Smooth muscle cell (in vitro differentiated cells): ENCODE data around the gene CADPS2. TPM values are rescaled to one million over a fixed set of nuclear protein-coding genes. Genes with fewer than 3 reads are reported as not detected.

ENCODE experiments used
- DNase-seq: peaks from one replicate; lab custom pipeline; 2025; ENCODE audit not compliant: unreplicated experiment; lab: John Stamatoyannopoulos, UW
- H2AFZ ChIP-seq: fragments of 200-600 bp; sonication (generic); 2 replicates; pipeline ENCODE4 v1.6.0; 2016; ENCODE audit warnings: antibody characterized with exemption, low read depth, mild to moderate bottlenecking
- H3F3A ChIP-seq: fragments of 200-600 bp; sonication (generic); 2 replicates; pipeline ENCODE4 v1.6.0; 2017; ENCODE audit warnings: antibody characterized with exemption, low read depth
- H3K27ac ChIP-seq: fragments of 200-600 bp; sonication (generic); 2 replicates; pipeline ENCODE4 v1.5.1; 2016; ENCODE audit warnings: low read depth, mild to moderate bottlenecking
- H3K27me3 ChIP-seq: fragments of 200-600 bp; sonication (generic); 2 replicates; pipeline ENCODE4 v1.6.1; 2016; ENCODE audit warnings: low read depth, mild to moderate bottlenecking
- H3K36me3 ChIP-seq: fragments of 200-600 bp; sonication (generic); 2 replicates; pipeline ENCODE4 v1.5.1; 2016; ENCODE audit warnings: low read depth
- H3K4me1 ChIP-seq: fragments of 200-600 bp; sonication (generic); 2 replicates; pipeline ENCODE4 v1.5.1; 2016; ENCODE audit warnings: low read depth
- H3K4me2 ChIP-seq: fragments of 200-600 bp; sonication (generic); 2 replicates; pipeline ENCODE4 v1.6.0; 2016; ENCODE audit warnings: mild to moderate bottlenecking
- H3K4me3 ChIP-seq: fragments of 200-600 bp; sonication (generic); 2 replicates; pipeline ENCODE4 v1.5.1; 2016; ENCODE audit warnings: mild to moderate bottlenecking
- H3K79me2 ChIP-seq: fragments of 200-600 bp; sonication (generic); 2 replicates; pipeline ENCODE4 v1.6.0; 2016; ENCODE audit warnings: low read depth, mild to moderate bottlenecking
- H3K9ac ChIP-seq: fragments of 200-600 bp; sonication (generic); 2 replicates; pipeline ENCODE4 v1.6.0; 2016; ENCODE audit warnings: low read depth
- H3K9me3 ChIP-seq: fragments of 200-600 bp; sonication (generic); replicated peaks from 2 replicates; pipeline ENCODE4 v1.5.1; 2016; ENCODE audit warnings: low read depth
- H4K20me1 ChIP-seq: fragments of 200-600 bp; sonication (generic); 2 replicates; pipeline ENCODE4 v1.6.0; 2016; ENCODE audit warnings: low read depth
- CTCF ChIP-seq: fragments of 200-600 bp; sonication (generic); IDR thresholded peaks from 2 replicates; pipeline ENCODE4 v1.5.1; 2017; ENCODE audit warnings: borderline replicate concordance, mild to moderate bottlenecking, antibody characterized with exemption; ENCODE audit not compliant: insufficient read depth, poor library complexity, severe bottlenecking
- WGBS: methylation state at CpG from one replicate; pipeline ENCODE4 v1.1.7; 2016; ENCODE audit warnings: low lambda C conversion rate; 5-methylcytosine and 5-hydroxymethylcytosine counted together
- polyA plus RNA-seq: library from polyadenylated mRNA; unstranded; fragments of >200 nt; fragmentation: Nextera tagmentation; extraction: Ambion mirVana; gene quantifications from 2 replicates; pipeline ENCODE4 v1.2.1, GENCODE V29; 2016
- total RNA-seq: library from RNA; depleted of rRNA; stranded (reverse); fragments of >200 nt; gene quantifications from 2 replicates; pipeline ENCODE4 v1.2.3, GENCODE V29; 2014

CADPS2 gene
- total and polyA plus RNA-seq, 2 experiments from 2014 or later = 8.5 to 15.6 TPM

GRCh38 chr7:122633472-122633871, 252.8 kb downstream of the CADPS2 start:
- Histone ChIP-seq H4K20me1 (no peaks in the 10 kb centered on the region), H3F3A (no peaks in the 10 kb centered on the region), H3K79me2 (no peaks in the 10 kb centered on the region), H3K4me2 (no peak overlapping the region), H3K4me1 (no peaks in the 10 kb centered on the region), H2AFZ (no peak overlapping the region), H3K9me3 (no peaks in the 10 kb centered on the region), H3K4me3 (no peak overlapping the region), H3K36me3 (no peaks in the 10 kb centered on the region), H3K27ac (no peak overlapping the region), H3K9ac (no peak overlapping the region), H3K27me3 (no peaks in the 10 kb centered on the region)
- DNase-seq = no peak
- TF ChIP-seq CTCF = no peak
- WGBS = 93% methylated on average over 3 of the region's 3 CpGs

- Histone ChIP-seq H3K9ac (no peak overlapping the region), H2AFZ (no peak overlapping the region), H3F3A (no peaks in the 10 kb centered on the region), H3K27me3 (no peaks in the 10 kb centered on the region), H3K4me1 (no peaks in the 10 kb centered on the region), H3K9me3 (no peaks in the 10 kb centered on the region), H3K4me2 (no peak overlapping the region), H3K36me3 (no peaks in the 10 kb centered on the region), H4K20me1 (no peaks in the 10 kb centered on the region), H3K27ac (no peak overlapping the region), H3K4me3 (no peak overlapping the region), H3K79me2 (no peaks in the 10 kb centered on the region)
- no peak for DNase-seq
- TF ChIP-seq CTCF = no peak
Observed at GRCh38 chr7:122632238-122632637, 254.0 kb downstream of the CADPS2 start.

GRCh38 chr7:122629412-122629953, 256.8 kb downstream of the CADPS2 start:
- no peak overlapping the region for H3K9ac ChIP-seq
- no peaks in the 10 kb centered on the region for H3K36me3 ChIP-seq
- H2AFZ ChIP-seq = no peak overlapping the region
- H3K27me3 ChIP-seq = no peaks in the 10 kb centered on the region
- no peak for DNase-seq
- no peaks in the 10 kb centered on the region for H3K79me2 ChIP-seq
- H3F3A ChIP-seq = no peaks in the 10 kb centered on the region
- H3K9me3 ChIP-seq = no peaks in the 10 kb centered on the region
- H3K4me2 ChIP-seq = no peak overlapping the region
- H4K20me1 ChIP-seq = no peaks in the 10 kb centered on the region
- H3K4me1 ChIP-seq = no peaks in the 10 kb centered on the region
- no peak overlapping the region for H3K4me3 ChIP-seq
- no peak for TF ChIP-seq CTCF
- no peak overlapping the region for H3K27ac ChIP-seq

GRCh38 chr7:122628651-122629411, 257.4 kb downstream of the CADPS2 start:
- Histone ChIP-seq H3K4me1 (no peaks in the 10 kb centered on the region), H3K36me3 (no peaks in the 10 kb centered on the region), H3K4me2 (no peak overlapping the region), H4K20me1 (no peaks in the 10 kb centered on the region), H3K4me3 (no peak overlapping the region), H3K79me2 (no peaks in the 10 kb centered on the region), H3K9me3 (no peaks in the 10 kb centered on the region), H2AFZ (no peak overlapping the region), H3K27me3 (no peaks in the 10 kb centered on the region), H3K27ac (no peak overlapping the region), H3F3A (no peaks in the 10 kb centered on the region), H3K9ac (no peak overlapping the region)
- no peak for DNase-seq
- 94% methylated on average over 5 of the region's 5 CpGs for WGBS
- no peak for TF ChIP-seq CTCF
